Medulla oblongata (tissue), 1 donor: Measurements from ENCODE around the gene NELL1.

Experiments used
- DNase-seq: peaks from one replicate; pipeline ENCODE4 v3.0.0-alpha.2; 2015; ENCODE audit errors: extremely low spot score

The NELL1 gene

GRCh38 chr11:21481255-21481654 lies 811.9 kb downstream of the NELL1 start:
- no peak for DNase-seq

- no peak for DNase-seq
Observed at GRCh38 chr11:21484039-21484438, 814.7 kb downstream of the NELL1 start.

DNA sequence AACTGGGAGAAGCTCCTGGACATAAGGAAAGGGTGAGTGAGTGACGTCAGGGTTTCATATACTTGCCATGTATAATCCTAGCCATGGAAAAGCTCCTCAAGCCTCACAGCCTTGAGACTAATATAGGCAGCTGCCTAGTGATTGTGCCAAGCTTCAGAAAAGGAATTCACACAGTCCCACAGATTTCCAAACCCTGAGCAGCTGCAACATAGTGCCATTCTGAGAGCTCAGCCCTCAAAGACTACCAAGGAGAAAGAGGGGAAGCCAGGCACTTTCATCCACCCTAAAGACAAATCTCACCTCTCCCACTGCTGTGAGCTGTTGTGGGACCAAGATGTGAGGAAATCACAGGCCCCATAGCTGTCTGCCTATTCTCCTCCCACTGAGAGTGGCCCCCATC lies 815.6 kb downstream of the NELL1 start:
- DNase-seq, result no peak

DNA sequence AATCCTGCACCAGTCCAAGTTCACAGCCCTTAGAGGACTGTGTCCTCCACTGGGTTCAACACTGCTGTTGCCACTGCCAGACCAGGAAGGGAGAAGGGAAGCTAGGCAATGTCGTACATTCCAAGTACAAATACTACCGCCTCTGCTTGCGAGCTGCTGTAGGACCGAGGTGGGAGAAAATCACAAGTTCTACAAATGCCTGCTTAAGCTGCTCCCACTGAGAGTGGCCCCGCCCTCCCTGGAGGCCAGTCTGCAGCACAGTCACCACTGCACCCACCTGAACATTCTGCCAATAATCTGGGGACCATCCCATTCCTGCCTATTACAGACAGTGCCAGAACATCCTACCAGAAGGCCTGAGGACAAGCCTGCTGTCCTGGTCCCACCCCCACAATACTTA lies 816.0 kb downstream of the NELL1 start:
- no peak for DNase-seq

GRCh38 chr11:21489416-21490115 lies 820.2 kb downstream of the NELL1 start:
- DNase-seq, result no peak

GRCh38 chr11:21492931-21493330 lies 823.5 kb downstream of the NELL1 start:
- no peak for DNase-seq

- DNase-seq, result no peak
Observed at GRCh38 chr11:21494946-21495345, 825.6 kb downstream of the NELL1 start.

- DNase-seq, result no peak
Observed at GRCh38 chr11:21495879-21496278, 826.5 kb downstream of the NELL1 start.

DNA sequence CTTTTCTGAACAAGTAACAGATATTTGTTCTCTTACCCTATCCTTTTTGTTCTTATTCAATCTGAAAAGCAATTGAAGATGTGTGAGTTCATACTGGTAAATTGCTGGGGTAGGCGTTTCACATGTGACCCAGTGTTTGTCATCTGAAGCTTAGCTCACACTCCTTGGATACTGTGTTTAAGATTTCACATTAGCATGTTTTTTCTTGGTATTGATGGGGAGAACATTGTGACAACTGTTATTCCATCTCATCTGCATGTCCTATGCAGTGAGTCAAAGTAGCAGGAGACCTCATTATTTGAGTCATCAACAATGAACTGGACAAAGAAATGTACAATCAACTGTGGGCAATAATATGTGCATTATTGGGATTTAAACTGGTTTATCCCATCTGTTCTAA lies 831.9 kb downstream of the NELL1 start:
- no peak for DNase-seq

DNA sequence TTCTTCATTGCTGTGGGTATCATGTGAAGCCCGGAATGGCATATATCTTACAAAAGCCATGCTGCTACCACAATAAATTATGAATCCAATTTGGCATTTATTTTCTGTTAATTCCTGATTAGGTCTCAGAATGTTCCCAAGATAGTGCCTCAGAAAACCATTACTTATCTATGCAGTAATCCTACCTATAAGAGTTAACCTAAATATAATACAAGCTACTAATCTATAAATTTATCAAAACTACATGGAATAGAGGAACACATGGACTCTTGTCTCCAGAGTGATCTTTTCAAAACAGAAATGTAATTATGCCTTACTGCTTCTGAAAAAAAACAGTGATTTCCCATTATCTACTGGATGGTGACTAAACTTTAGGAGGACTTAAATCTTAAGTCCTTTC lies 835.7 kb downstream of the NELL1 start:
- no peak for DNase-seq

DNA sequence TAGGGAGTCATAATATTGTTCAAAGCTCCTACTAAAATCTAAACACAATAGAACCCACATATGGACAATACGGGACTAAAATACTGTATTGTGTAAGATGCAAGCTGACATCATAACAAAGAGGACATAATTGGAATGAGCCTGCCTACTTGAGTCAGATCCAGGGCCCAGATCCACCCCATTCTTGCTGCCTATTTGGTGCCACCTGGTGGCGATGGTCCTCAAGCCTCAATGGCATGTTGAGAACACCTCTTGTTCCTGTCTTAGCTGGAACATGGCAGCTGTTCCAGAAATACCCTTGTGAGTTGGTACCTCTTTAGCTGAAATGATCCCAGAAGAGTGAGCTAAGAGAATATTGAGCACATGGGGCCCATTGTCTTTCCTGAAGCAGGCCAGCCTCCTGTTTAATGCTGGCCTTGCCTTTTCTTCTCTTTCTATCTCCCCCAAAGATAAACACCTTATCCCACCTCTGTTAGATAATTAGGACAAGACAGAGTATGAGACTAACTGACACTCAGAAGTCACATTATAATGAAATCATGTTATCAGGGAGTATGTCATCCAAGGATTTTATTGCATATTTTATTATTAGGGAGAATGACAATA lies 842.6 kb downstream of the NELL1 start:
- DNase-seq, result peak; percentile 56

DNA sequence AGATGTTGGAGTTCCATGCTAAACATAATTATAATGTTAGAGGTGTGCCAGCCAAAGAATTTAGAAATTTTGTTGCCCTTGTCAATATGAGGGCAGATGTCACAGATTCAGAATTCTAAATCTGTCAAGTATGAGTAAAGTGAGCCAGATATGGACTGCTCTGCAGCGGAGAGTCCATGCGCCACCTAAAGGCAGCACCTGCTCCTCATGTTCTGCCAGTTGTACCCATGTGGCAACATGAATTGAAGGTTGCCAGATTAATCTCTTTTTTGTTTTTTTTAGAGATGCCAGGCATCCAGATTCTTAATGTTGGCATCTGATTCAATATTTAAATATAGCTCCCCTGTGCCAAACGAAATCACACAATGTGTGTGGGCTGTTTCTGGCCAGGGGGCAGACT lies 844.9 kb downstream of the NELL1 start:
- no peak for DNase-seq

DNA sequence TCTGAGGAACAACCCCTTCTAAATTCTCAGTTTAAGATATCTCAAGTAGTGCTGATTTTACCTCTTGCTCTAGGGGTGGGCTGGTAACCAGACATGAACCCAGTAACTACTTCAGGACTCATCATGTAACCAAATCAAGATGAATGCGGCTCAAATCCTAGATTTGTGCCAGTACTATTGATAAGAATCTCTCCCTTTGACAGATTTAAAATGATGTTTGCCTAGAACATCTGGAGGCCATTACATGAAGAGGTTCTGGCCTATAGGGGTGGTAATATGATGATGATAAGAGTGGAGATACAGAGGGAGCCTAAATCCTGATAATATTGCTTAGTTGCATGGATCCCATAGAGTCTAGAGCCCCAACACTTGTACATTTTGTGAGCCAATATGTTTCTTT lies 850.9 kb downstream of the NELL1 start:
- DNase-seq, result no peak

GRCh38 chr11:21529187-21529586 lies 859.8 kb downstream of the NELL1 start:
- no peak for DNase-seq

DNA sequence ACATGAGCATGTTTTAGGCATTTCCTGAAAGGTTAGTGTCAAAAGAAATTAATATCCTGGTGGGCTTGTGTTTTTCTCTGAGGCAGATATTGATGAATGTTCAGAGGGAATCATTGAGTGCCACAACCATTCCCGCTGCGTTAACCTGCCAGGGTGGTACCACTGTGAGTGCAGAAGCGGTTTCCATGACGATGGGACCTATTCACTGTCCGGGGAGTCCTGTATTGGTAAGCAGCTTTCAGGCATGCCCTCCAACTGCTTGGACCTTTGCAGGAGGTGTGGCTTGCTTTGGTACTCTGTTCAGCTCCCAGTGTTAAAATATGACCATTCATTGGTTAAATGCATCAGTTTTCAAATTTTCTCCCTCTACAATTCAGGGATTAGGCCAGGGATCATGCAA lies 864.9 kb downstream of the NELL1 start:
- DNase-seq, result no peak

DNA sequence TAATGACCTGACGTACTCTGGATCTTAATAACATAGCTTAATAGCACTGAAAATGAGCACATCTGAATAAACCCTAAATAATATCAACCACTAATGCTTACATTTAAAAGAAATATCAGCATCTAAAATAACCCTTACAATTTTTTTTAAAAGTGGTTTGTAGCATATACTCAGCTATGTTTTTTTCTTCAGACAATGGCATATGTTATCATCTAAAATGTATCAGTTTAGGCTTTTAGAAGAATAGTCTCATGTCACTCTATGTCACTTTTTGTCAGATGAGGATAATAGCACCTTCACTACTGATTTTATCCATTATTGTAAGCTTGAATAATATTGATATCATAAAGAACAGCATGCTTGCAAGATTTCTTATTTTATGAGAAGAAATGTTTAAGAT lies 868.6 kb downstream of the NELL1 start:
- DNase-seq, result no peak

DNA sequence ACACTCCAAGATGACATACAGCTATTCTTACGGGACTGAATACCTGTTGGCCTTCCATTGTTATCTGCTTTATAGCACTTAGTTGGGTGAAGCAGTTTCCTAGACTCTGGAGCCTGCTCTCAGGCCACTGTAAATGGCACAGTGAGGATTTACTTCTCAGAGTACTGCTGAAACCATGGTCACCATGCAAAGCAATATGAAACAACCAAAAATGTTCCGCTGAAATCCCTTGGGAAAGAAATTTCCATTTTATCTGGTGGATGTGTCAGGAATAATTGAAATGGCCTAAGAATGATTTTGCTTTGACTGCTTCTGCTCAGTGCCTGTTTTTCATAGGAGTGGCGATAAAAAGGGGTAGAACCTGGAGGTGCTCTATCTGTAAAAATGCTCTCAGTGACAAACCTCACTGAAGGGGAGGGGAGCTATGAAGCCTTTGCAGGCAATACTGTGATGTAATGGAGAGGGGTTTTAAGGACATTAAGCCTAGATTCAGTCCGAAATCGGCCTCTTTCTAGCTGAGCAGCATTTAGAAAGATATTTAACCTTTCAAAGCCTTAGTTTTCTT lies 871.9 kb downstream of the NELL1 start:
- no peak for DNase-seq

DNA sequence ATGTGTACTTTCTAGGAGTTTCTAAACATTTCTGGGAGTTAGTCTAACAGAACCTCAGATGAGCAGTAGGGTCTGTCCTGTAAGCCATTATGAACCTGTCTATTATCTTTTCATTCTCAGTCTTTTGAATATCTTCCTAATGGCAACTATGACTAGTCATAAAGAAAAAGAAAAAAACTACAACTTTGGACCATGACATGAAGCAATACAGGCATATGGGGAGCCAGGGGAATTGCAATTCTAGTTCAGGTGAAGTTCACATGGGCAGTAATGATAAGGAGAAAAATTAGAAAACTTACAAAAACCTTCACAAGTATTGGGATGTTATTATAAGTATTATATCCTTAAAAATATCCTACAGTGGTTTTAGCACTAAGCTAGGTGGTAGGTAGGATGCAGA lies 874.5 kb downstream of the NELL1 start:
- DNase-seq, result no peak

DNA sequence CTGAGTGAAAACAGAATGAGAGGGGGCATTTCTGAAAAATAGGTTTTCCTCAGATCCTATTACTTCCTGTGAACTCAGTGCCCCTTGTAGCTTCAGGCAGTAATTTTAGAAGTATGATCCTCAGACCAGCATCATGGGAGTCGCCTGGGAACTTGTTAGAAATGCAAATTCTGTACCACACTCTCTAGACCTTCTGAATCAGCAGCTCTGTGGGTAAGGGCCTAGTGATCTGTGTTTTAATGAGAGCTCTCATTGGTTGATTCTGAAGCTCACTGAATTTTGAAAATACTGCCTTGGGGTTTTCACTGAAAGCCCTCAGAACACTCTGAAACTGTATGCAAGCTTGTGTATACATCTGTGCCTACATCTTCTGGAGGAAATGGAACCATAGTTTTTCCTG lies 876.3 kb downstream of the NELL1 start:
- DNase-seq, result no peak

DNA sequence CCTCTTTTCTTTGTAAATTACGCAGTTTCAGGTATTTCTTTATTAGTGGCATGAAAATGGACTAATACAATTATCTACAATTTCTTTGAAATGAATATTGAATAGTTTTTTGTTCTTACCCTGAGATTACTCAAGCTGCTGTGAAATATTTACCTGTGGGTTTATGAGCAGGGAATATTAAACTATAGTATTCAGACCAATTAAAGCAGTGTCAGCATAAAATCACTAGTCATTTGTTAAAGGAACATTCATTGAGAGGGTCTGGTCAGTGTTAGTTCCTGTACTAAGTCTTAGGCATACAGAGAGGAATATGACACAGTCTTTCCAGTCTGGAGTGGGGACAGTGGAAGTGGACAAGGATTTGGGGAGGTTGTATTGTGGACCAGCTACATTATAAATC lies 877.3 kb downstream of the NELL1 start:
- no peak for DNase-seq

DNA sequence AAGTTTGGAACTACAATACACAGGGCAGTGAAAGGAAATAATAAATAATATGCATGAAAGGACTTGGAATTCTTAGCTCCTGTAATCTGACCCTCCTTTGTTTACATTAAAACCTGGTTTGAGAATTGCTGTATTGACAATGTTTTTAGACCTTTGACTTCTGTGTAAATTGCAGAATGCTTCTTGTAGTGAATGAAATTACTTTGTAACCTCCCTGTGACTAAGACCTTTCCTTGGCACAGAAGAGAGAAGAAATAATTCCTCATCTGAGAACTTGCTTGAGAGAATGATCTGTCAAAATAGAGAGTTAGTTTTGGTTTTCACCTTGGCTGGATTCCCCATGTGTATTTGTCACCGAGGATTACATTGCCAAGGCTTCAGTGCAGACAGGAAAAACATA lies 883.5 kb downstream of the NELL1 start:
- no peak for DNase-seq

DNA sequence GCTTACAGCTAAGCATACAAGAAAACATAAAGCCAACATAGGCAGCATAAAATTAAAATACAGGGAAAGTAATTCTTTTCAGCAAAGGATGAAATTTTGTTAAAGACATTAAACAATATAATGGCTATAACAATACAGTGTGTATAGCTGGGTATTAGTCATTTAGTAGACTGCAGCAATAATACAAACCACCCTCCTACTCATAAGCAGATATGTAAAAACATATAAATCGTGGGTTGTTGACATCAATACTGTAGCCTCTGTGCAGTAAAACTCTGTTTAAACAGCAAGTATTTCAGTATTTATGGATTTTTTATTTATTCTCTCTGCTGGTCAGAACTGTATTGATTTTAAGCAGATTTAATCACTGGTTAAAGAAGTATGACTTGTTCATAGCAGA lies 884.4 kb downstream of the NELL1 start:
- no peak for DNase-seq

DNA sequence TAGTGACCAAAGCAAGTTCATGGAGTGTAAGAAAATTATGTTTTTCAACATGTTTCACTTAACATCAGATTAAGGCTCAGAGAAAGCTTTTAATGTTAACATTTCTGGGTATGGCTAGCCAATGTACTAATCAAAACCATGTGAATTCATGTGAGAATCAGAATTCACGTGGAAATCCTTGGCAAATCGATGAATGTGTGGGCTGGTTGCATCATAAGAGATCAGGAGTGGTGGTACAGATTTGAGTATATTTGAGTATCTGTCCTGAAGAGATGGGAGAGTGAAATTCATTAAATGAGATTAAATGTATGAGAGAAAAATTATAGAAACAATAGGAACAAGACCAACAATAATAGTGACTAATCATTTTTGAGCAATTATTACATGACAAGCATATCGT lies 884.9 kb downstream of the NELL1 start:
- DNase-seq, result no peak

DNA sequence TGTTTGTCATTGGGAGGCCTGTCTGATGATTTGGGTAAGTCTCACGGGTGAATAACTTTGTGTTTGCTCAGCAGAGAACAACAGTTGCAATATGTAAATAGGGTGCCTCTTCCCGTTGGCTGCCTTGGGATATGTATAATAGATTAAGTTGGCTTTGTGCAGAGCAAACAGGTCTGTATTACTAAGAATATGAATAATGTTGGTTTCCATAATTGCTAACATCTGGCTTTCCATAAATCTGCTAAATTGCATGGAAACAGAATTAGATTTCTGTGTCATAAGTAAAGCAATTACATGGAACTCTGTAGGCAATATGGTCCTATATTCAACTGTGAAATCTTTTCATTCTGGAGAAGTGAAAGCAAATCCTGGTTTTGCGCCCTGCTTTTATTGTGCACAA lies 887.5 kb downstream of the NELL1 start:
- DNase-seq, result no peak
